GM18505 (cell line): ENCODE measurements around the gene MED9.

Experiments used
- ATAC-seq: cut with Tn5 transposase; IDR thresholded peaks from one replicate; pipeline ENCODE4 v1.9.1; 2021; ENCODE audit not compliant: unreplicated experiment
- POLR2A ChIP-seq: IDR thresholded peaks from 4 replicates; pipeline ENCODE4 v1.6.1; 2011; ENCODE audit warnings: borderline replicate concordance; ENCODE audit not compliant: insufficient read depth, insufficient read length; ENCODE audit errors: extremely low read depth

The MED9 gene

GRCh38 chr17:17528696-17529652 lies 52.2 kb downstream of the MED9 start:
- TF ChIP-seq POLR2A: no peak
- no peak for ATAC-seq

GRCh38 chr17:17531156-17531555 lies 54.4 kb downstream of the MED9 start:
- ATAC-seq: no peak
- TF ChIP-seq POLR2A: no peak

GRCh38 chr17:17532991-17533390 lies 56.2 kb downstream of the MED9 start:
- TF ChIP-seq POLR2A: no peak

GRCh38 chr17:17533901-17534441 lies 57.2 kb downstream of the MED9 start:
- no peak for TF ChIP-seq POLR2A
- ATAC-seq: no peak

More at GRCh38 chr17:17532991-17533390, 56.2 kb downstream of the MED9 start:
- ATAC-seq: no peak

GRCh38 chr17:17535957-17536356 lies 59.2 kb downstream of the MED9 start:
- no peak for ATAC-seq
- no peak for TF ChIP-seq POLR2A

- TF ChIP-seq POLR2A: no peak
- no peak for ATAC-seq
These were observed 59.9 kb downstream of the MED9 start for GRCh38 chr17:17536702-17537101.

GRCh38 chr17:17537311-17538099 lies 60.7 kb downstream of the MED9 start:
- ATAC-seq: no peak
- TF ChIP-seq POLR2A: no peak

GRCh38 chr17:17538417-17539391 lies 61.9 kb downstream of the MED9 start:
- no peak for ATAC-seq
- TF ChIP-seq POLR2A: no peak

- ATAC-seq: no peak
These were observed 62.8 kb downstream of the MED9 start for GRCh38 chr17:17539591-17539990.

GRCh38 chr17:17540278-17540906 lies 63.6 kb downstream of the MED9 start:
- no peak for TF ChIP-seq POLR2A
- ATAC-seq: no peak

More at GRCh38 chr17:17539591-17539990, 62.8 kb downstream of the MED9 start:
- no peak for TF ChIP-seq POLR2A

GRCh38 chr17:17540935-17541639 lies 64.3 kb downstream of the MED9 start:
- ATAC-seq: no peak
- TF ChIP-seq POLR2A: no peak

- ATAC-seq: no peak
- TF ChIP-seq POLR2A: no peak
These were observed 64.8 kb downstream of the MED9 start for GRCh38 chr17:17541640-17542001.
